GM18907 (cell line): ENCODE data around the gene RTN4R.
A peak's percentile ranks its signal among the peaks of the same experiment; 100 is the strongest.
"Not testable (repeated sequence)": the region's sequence is repeated elsewhere in the genome, so short reads cannot be mapped to it uniquely, and the experiment has no call there.

Experiments
- ATAC-seq: cut with Tn5 transposase; IDR thresholded peaks from one replicate; pipeline ENCODE4 v1.9.1; 2021; ENCODE audit warnings: mild to moderate bottlenecking, moderate library complexity; ENCODE audit not compliant: unreplicated experiment

Gene RTN4R

GRCh38 chr22:20305894-20306645 is 38.0 kb upstream of the RTN4R start:
- no peak for ATAC-seq

GRCh38 chr22:20305230-20305893 is 37.2 kb upstream of the RTN4R start:
- ATAC-seq, result not testable (repeated sequence)

GRCh38 chr22:20304646-20305045 is 36.5 kb upstream of the RTN4R start:
- no peak for ATAC-seq

- ATAC-seq, result not testable (repeated sequence)
Measured at GRCh38 chr22:20303229-20303534, 35.1 kb upstream of the RTN4R start.

- ATAC-seq, result no peak
Measured at GRCh38 chr22:20302438-20303228, 34.5 kb upstream of the RTN4R start.

- ATAC-seq, result peak; percentile 18
Measured at GRCh38 chr22:20299746-20300136, 31.6 kb upstream of the RTN4R start.

GRCh38 chr22:20298803-20299745 is 31.0 kb upstream of the RTN4R start:
- peak; percentile 52 for ATAC-seq

- ATAC-seq, result no peak
Measured at GRCh38 chr22:20298110-20298802, 30.1 kb upstream of the RTN4R start.

GRCh38 chr22:20297414-20298109 is 29.4 kb upstream of the RTN4R start:
- ATAC-seq, result no peak

- no peak for ATAC-seq
Measured at GRCh38 chr22:20296598-20296997, 28.5 kb upstream of the RTN4R start.

- ATAC-seq, result no peak
Measured at GRCh38 chr22:20295262-20296064, 27.3 kb upstream of the RTN4R start.

- ATAC-seq, result no peak
Measured at GRCh38 chr22:20292673-20293232, 24.6 kb upstream of the RTN4R start.

GRCh38 chr22:20292108-20292507 is 24.0 kb upstream of the RTN4R start:
- ATAC-seq, result no peak

- ATAC-seq, result no peak
Measured at GRCh38 chr22:20291604-20292063, 23.5 kb upstream of the RTN4R start.

- ATAC-seq, result no peak
Measured at GRCh38 chr22:20291249-20291586, 23.1 kb upstream of the RTN4R start.

GRCh38 chr22:20290578-20291248 is 22.6 kb upstream of the RTN4R start:
- no peak for ATAC-seq

GRCh38 chr22:20290045-20290392 is 21.9 kb upstream of the RTN4R start:
- ATAC-seq, result no peak
